SK-N-SH treated with all-trans-retinoic acid at 6 μM for 48 hours (cell line): ENCODE measurements around the gene DUS4L.

Experiments used
- ARNTL ChIP-seq: fragments of 450-650 bp; formaldehyde crosslinking; IDR thresholded peaks from 2 replicates; pipeline ENCODE4 v1.5.0; 2020; ENCODE audit warnings: low read depth, mild to moderate bottlenecking, moderate library complexity, borderline replicate concordance
- TCF4 ChIP-seq: fragments of 250-450 bp; sonication (Bioruptor Pico); IDR thresholded peaks from 2 replicates; pipeline ENCODE4 v1.8.0; 2021; ENCODE audit warnings: mild to moderate bottlenecking, moderate library complexity, borderline replicate concordance
- TF ChIP-seq, protein P1 (sequence below): fragments of 250-450 bp; sonication (Bioruptor Pico); IDR thresholded peaks from 2 replicates; pipeline ENCODE4 v1.8.0; 2020; ENCODE audit warnings: mild to moderate bottlenecking, moderate library complexity, borderline replicate concordance

DNA sequence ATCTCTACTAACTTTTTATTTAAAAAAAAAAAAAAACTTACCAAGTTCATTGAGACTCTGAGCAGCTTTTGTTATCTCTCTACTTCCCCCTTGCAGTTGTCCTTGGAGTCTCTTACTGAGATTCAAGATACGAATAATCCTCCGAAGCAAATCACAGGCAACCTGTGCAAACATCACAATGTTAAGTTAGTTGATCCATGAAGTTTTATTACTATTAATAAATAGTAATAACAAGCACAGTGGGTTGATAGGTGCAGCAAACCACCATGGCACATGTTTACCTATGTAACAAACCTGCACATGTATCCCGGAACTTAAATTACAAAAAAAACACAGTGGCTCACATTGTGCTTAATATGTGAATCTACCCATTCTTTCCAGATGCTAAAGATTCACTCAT is 36.6 kb upstream of the DUS4L start:
- TF ChIP-seq TCF4 (CRISPR knock-in tag) = no peak
- TF ChIP-seq ARNTL (CRISPR knock-in tag) = no peak
- TF ChIP-seq, protein P1, sequence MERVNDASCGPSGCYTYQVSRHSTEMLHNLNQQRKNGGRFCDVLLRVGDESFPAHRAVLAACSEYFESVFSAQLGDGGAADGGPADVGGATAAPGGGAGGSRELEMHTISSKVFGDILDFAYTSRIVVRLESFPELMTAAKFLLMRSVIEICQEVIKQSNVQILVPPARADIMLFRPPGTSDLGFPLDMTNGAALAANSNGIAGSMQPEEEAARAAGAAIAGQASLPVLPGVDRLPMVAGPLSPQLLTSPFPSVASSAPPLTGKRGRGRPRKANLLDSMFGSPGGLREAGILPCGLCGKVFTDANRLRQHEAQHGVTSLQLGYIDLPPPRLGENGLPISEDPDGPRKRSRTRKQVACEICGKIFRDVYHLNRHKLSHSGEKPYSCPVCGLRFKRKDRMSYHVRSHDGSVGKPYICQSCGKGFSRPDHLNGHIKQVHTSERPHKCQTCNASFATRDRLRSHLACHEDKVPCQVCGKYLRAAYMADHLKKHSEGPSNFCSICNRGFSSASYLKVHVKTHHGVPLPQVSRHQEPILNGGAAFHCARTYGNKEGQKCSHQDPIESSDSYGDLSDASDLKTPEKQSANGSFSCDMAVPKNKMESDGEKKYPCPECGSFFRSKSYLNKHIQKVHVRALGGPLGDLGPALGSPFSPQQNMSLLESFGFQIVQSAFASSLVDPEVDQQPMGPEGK (CRISPR knock-in tag) = no peak
